Left ventricle myocardium inferior (tissue), 1 donor: ENCODE measurements around the gene BAHCC1. TPM values are rescaled to one million over a fixed set of nuclear protein-coding genes. Genes with fewer than 3 reads are reported as not detected.

ENCODE experiments used
- DNase-seq: peaks from one replicate; pipeline ENCODE4 v3.0.0-alpha.2; 2020
- H3K27ac ChIP-seq: fragments of 200-600 bp; replicated peaks from 2 replicates; pipeline ENCODE4 v1.8.0; 2021
- H3K27me3 ChIP-seq: fragments of 200-600 bp; 2 replicates; pipeline ENCODE4 v1.8.0; 2021; ENCODE audit warnings: low read depth
- H3K36me3 ChIP-seq: fragments of 200-600 bp; 2 replicates; pipeline ENCODE4 v1.8.0; 2021
- H3K4me1 ChIP-seq: fragments of 200-600 bp; 2 replicates; pipeline ENCODE4 v1.8.0; 2021
- H3K4me3 ChIP-seq: fragments of 200-600 bp; 2 replicates; pipeline ENCODE4 v1.8.0; 2021; ENCODE audit warnings: mild to moderate bottlenecking, moderate library complexity
- H3K9me3 ChIP-seq: fragments of 200-600 bp; replicated peaks from 2 replicates; pipeline ENCODE4 v1.8.0; 2021
- intact Hi-C: fragments of 100-400 bp; cut with micrococcal nuclease; formaldehyde crosslinking; loops from one replicate; pipeline ENCODE4 v1.11.0; 2022
- total RNA-seq: library from RNA; stranded (reverse); fragmentation: NEBNext Ultra II Directional; extraction: Animal tissue kit (Norgen Biotek cat#: 25700); gene quantifications from one replicate; pipeline ENCODE4 v1.2.1, GENCODE V29; 2021
- TF ChIP-seq, protein P1 (sequence below): fragments of 200-600 bp; IDR thresholded peaks from 2 replicates; pipeline ENCODE4 v1.8.0; 2021; ENCODE audit warnings: antibody characterized with exemption, mild to moderate bottlenecking, borderline replicate concordance
- donor health status: DM: no; HTN: yes; CAD: no; lungs with severe emphysema.

Gene BAHCC1
- total RNA-seq, 1 donor from 2014 or later = 7.3 TPM

DNA sequence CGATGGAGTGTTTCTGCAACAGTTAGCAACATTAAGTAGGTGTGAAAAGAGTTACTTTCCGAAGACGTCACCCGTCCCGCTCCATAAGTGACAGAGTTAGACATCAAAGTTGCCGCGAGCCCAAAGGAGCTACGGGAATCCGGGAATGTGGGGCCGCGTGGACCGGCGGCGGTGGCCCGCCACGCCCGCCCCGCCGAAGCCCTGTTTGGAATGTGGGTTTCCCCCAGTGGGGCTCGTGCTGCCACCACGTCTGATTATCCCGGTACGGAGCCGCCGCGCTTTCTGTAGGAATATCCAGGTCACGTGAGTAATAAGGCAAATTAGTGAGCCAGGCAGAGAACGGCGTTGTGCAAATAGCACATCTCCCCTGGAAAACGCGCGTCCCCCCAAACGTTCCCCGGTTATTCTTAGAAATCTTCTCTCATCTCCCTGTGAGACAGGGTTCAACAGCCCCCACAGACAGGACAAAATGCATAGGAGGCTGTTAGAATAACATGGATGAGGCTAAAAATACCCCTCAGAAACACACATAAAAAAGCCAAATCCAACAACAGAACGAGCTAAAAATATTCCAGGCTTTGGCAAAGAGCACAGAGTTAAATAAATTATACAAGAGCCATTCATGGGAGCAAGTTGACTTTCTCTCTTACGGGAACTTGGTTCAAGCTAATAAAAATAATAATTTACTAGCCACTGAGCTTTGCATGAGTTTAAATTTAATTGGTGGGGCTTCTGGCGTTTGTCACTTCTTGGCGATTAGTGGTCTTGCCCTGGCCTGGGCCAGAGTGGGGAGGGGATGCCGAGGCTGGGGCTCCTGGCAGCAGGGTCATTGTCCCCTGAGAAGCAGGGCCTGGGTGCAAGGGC, 8.6 kb downstream of the BAHCC1 start:
- TF ChIP-seq, protein P1, sequence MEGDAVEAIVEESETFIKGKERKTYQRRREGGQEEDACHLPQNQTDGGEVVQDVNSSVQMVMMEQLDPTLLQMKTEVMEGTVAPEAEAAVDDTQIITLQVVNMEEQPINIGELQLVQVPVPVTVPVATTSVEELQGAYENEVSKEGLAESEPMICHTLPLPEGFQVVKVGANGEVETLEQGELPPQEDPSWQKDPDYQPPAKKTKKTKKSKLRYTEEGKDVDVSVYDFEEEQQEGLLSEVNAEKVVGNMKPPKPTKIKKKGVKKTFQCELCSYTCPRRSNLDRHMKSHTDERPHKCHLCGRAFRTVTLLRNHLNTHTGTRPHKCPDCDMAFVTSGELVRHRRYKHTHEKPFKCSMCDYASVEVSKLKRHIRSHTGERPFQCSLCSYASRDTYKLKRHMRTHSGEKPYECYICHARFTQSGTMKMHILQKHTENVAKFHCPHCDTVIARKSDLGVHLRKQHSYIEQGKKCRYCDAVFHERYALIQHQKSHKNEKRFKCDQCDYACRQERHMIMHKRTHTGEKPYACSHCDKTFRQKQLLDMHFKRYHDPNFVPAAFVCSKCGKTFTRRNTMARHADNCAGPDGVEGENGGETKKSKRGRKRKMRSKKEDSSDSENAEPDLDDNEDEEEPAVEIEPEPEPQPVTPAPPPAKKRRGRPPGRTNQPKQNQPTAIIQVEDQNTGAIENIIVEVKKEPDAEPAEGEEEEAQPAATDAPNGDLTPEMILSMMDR = no peak
- intact Hi-C loops = loop anchor here (10.0 kb wide), 1 partner anchor 109 kb away; the partner anchor contains the start of gene SLC38A10
- peaks cover 80% of the 10 kb centered on the region for H3K4me1 ChIP-seq
- peak overlapping the region; percentile 96 for H3K4me3 ChIP-seq
- no peaks in the 10 kb centered on the region for H3K9me3 ChIP-seq
- DNase-seq = peak; percentile 42
- H3K36me3 ChIP-seq = no peaks in the 10 kb centered on the region
- no peaks in the 10 kb centered on the region for H3K27me3 ChIP-seq
- H3K27ac ChIP-seq = peak overlapping the region; percentile 100

DNA sequence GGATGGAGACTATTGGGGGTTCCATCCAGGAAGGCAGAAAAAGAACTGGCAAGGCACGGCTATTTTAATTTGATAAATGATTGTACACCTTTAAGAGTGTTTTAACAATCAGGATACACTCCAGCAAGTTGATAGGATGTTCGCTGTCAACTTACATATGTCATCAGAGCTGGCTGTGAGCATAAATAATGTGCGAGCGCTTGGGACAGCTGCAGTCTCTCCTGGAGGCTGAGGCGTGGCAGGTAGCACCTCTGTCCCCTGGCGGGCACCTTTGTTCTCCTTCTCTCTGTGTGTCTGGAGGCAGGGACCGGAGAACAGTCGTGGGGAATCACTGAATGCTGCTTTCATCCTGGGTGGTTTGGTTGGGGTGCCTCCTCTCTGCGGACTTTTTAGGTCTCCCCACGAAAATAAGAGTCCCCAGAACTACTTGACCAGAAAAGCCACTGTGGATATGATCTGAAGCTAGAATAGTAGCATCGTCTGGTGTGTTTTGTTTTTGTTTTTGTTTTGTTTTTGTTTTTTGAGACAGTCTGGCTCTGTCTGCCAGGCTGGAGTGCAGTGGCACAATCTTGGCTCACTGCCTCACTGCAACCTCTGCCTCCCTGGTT, 9.4 kb downstream of the BAHCC1 start:
- Histone ChIP-seq H3K36me3 (no peaks in the 10 kb centered on the region), H3K4me3 (peak overlapping the region; percentile 96)
- intact Hi-C loops = loop anchor here (10.0 kb wide), 1 partner anchor 110 kb away; the partner anchor contains the start of gene SLC38A10

DNA sequence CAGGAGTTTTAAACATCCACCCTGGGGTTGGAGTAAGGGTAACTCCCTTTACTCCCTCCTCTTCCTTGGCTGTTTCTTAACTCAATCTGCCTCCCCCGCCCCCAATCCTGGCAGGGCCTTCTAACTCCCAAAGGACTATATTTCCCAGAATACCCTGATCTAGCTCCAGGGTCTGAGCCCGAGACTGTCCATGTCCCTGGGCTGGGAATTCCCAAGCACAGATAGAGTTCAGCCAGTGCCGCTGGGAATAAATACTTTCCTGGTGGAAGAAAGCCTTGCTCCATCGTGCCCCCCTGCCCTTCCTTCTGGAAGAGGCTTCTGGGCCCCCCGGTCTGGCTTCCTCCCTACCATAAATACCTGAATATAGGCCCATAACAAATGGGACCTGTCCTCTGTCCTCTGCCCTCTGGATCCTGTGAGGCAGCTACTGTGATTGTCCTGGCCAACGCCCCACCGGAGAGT, 10.2 kb downstream of the BAHCC1 start:
- H3K27ac ChIP-seq = peak overlapping the region; percentile 100
- H3K9me3 ChIP-seq = no peaks in the 10 kb centered on the region
- H3K36me3 ChIP-seq = no peaks in the 10 kb centered on the region
- no peaks in the 10 kb centered on the region for H3K27me3 ChIP-seq
- peak overlapping the region; percentile 96 for H3K4me3 ChIP-seq
- TF ChIP-seq, protein P1 = no peak
- H3K4me1 ChIP-seq = peaks cover 72% of the 10 kb centered on the region
- intact Hi-C loops = loop anchor here (10.0 kb wide), 1 partner anchor 111 kb away; the partner anchor contains the start of gene SLC38A10
- peak; percentile 78 for DNase-seq

More for the DNA sequence above, 9.4 kb downstream of the BAHCC1 start:
- TF ChIP-seq, protein P1 = no peak
- DNase-seq = no peak
- Histone ChIP-seq H3K9me3 (no peaks in the 10 kb centered on the region), H3K27me3 (no peaks in the 10 kb centered on the region), H3K4me1 (peaks cover 79% of the 10 kb centered on the region), H3K27ac (peak overlapping the region; percentile 100)

DNA sequence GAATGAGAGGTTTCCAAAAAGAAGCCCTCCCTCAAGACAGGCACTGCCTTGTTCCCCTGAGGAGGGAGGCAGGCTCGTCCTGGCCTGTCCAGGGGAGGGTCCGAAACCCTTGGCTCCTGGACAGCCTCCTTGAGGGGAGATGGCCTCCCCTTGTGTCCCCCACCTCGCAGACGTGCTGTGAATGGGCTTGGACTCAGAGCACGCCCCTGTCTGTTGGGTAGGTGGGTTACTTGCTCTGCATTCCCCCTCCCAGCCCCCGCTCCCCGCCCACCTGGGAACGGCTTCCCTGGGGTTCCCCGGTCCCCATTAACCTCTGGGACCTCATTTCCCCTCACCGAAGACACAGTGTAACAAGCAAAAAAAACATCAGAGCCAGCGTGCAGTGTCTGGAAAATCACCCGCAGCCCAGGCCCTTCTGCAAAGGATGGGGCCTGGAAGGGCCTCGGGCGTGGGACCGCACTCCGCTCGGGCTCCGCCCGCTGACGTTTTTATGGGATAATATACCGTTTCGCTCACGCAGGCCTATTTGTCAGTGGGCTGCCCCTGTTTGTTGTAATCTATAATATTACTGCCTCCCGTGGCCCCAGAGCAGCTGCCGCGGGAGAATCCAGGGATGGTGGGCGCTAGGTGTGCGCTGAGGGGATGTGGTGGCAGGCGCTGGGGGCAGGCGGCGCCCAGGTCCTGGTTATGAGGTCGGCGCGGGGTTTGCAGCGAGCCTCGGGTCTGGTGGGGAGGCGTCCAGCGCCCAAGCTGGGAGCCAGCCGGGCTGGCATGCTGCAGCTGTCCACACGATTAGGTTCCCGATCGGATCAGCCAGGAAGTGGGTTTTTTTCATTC, 11.1 kb downstream of the BAHCC1 start:
- H3K9me3 ChIP-seq = no peaks in the 10 kb centered on the region
- intact Hi-C loops = loop anchor here (10.0 kb wide), 1 partner anchor 112 kb away; the partner anchor contains the start of gene SLC38A10
- no peak for DNase-seq
- TF ChIP-seq, protein P1 = no peak
- peaks cover 63% of the 10 kb centered on the region for H3K4me1 ChIP-seq
- H3K27me3 ChIP-seq = no peaks in the 10 kb centered on the region
- peak overlapping the region; percentile 100 for H3K27ac ChIP-seq
- H3K36me3 ChIP-seq = no peaks in the 10 kb centered on the region
- peak overlapping the region; percentile 96 for H3K4me3 ChIP-seq

DNA sequence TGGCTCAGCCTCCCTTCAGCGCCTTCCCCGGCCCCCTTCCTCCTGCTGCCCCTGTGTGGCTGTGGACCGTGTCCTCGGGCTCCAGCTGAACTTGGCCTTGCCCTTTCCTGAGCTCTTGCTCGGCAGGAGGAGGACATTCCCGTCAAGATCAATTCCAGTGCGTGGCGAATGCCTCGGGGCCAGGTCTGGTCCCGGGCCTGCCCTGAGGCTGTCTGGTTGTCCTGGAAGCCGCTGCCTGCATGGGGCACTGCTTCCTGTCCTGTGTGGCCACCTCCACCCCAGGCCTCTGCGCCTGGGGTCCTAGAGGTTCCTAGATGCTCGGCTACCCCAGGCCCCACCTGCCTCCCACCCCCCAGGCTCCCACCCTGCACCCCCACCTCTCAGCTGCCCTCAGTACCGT, 12.8 kb downstream of the BAHCC1 start:
- intact Hi-C loops = loop anchor here (10.0 kb wide), 1 partner anchor 113 kb away; the partner anchor contains the start of gene SLC38A10
- no peaks in the 10 kb centered on the region for H3K9me3 ChIP-seq
- H3K4me3 ChIP-seq = no peak overlapping the region
- no peaks in the 10 kb centered on the region for H3K27me3 ChIP-seq
- DNase-seq = no peak
- H3K27ac ChIP-seq = no peak overlapping the region
- no peaks in the 10 kb centered on the region for H3K36me3 ChIP-seq
- peaks cover 62% of the 10 kb centered on the region for H3K4me1 ChIP-seq
- TF ChIP-seq, protein P1 = no peak
